ENCODE results near the gene NAPB. TPM values are rescaled to one million over a fixed set of nuclear protein-coding genes. Genes with fewer than 3 reads are reported as not detected.

The NAPB gene
- total and polyA plus RNA-seq, 10 of the 15 experiments (the other 5 are each of a cell fraction or from before 2014, with no cell fraction given) = 2.1 to 15.9 (median 7.2) TPM

- TF ChIP-seq ZNF274 (IDR thresholded peaks at IDR 0.05; ENCODE audit: insufficient read depth, insufficient read length) (no peak), BRCA1 (IDR thresholded peaks at IDR 0.05; ENCODE audit: low read depth, low read length) (no peak), RAD21 (IDR thresholded peaks at IDR 0.05; ENCODE audit: insufficient read depth, low read depth, low read length) (no peak), MTA2 (IDR thresholded peaks at IDR 0.05; ENCODE audit: low read depth) (0 out of 2 replicates have a peak, but pooled peaks have one; percentile 42), RAD51 (IDR thresholded peaks at IDR 0.05) (peak; percentile 96), ZBED1 (IDR thresholded peaks at IDR 0.05; ENCODE audit: borderline replicate concordance) (no peak), ZNF592 (IDR thresholded peaks at IDR 0.05) (no peak), ATF2 (IDR thresholded peaks at IDR 0.05; ENCODE audit: low read length) (peak; percentile 66; the same call in 1 of the 2 replicates), BCL11A (IDR thresholded peaks at IDR 0.05; ENCODE audit: low read depth, low read length) (no peak), SRF (IDR thresholded peaks at IDR 0.05; ENCODE audit: low read depth in 2 of 2, low read length in 2 of 2) (no peak), IKZF1 (conservative IDR thresholded peaks at IDR 0.05) (peak; percentile 30), ZNF24 (IDR thresholded peaks at IDR 0.05) (no peak), RELA (IDR thresholded peaks at IDR 0.05; ENCODE audit: borderline replicate concordance, partially characterized antibody) (no peak), RBBP5 (conservative IDR thresholded peaks at IDR 0.05) (no peak), MYB (IDR thresholded peaks at IDR 0.05; ENCODE audit: borderline replicate concordance, low read depth, low read length) (no peak), RUNX3 (IDR thresholded peaks at IDR 0.05; ENCODE audit: low read length) (peak; percentile 28; the same call in 1 of the 2 replicates), TARDBP (IDR thresholded peaks at IDR 0.05; ENCODE audit: borderline replicate concordance) (no peak), E4F1 (IDR thresholded peaks at IDR 0.05; ENCODE audit: borderline replicate concordance, partially characterized antibody) (no peak)
- TF ChIP-seq, protein P1, sequence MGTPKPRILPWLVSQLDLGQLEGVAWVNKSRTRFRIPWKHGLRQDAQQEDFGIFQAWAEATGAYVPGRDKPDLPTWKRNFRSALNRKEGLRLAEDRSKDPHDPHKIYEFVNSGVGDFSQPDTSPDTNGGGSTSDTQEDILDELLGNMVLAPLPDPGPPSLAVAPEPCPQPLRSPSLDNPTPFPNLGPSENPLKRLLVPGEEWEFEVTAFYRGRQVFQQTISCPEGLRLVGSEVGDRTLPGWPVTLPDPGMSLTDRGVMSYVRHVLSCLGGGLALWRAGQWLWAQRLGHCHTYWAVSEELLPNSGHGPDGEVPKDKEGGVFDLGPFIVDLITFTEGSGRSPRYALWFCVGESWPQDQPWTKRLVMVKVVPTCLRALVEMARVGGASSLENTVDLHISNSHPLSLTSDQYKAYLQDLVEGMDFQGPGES (IDR thresholded peaks at IDR 0.05) = no peak
- TF ChIP-seq, protein P2, sequence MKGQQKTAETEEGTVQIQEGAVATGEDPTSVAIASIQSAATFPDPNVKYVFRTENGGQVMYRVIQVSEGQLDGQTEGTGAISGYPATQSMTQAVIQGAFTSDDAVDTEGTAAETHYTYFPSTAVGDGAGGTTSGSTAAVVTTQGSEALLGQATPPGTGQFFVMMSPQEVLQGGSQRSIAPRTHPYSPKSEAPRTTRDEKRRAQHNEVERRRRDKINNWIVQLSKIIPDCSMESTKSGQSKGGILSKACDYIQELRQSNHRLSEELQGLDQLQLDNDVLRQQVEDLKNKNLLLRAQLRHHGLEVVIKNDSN (IDR thresholded peaks at IDR 0.05; ENCODE audit: borderline replicate concordance, extremely low read length, insufficient read depth, low read depth, low read length) = peak; percentile 14
Measured at GRCh38 chr20:23366384-23366783, 54.9 kb downstream of the NAPB start (continued).

All from GM12878 (cell line).